Erythroblast (primary cell): Measurements from ENCODE around the gene KRT40.

ENCODE experiments used
- DNase-seq, 2 experiments: peaks; one replicate each; lab custom pipeline; 2025; lab: John Stamatoyannopoulos, UW
- GATA1 ChIP-seq: IDR thresholded peaks from 2 replicates; pipeline ENCODE4 v1.6.1; 2011; ENCODE audit warnings: low read depth, mild to moderate bottlenecking, control low read depth, low read length, moderate library complexity
- POLR2A ChIP-seq: IDR thresholded peaks from 2 replicates; pipeline ENCODE4 v1.6.1; 2011; ENCODE audit warnings: mild to moderate bottlenecking, low read length

KRT40 gene

GRCh38 chr17:40952154-40952553 lies 32.0 kb downstream of the KRT40 start:
- no peak for DNase-seq
- TF ChIP-seq GATA1, result no peak
- no peak for TF ChIP-seq POLR2A

- no peak for TF ChIP-seq GATA1
- no peak for TF ChIP-seq POLR2A
- DNase-seq, result no peak
These were observed 33.0 kb downstream of the KRT40 start for GRCh38 chr17:40951011-40951622.

- no peak for DNase-seq
- TF ChIP-seq POLR2A (no peak), GATA1 (no peak)
These were observed 34.0 kb downstream of the KRT40 start for GRCh38 chr17:40950176-40950575.

- no peak for DNase-seq
- TF ChIP-seq POLR2A (no peak), GATA1 (no peak)
These were observed 34.7 kb downstream of the KRT40 start for GRCh38 chr17:40949418-40949817.

GRCh38 chr17:40947929-40948328 lies 36.2 kb downstream of the KRT40 start:
- no peak for TF ChIP-seq GATA1
- TF ChIP-seq POLR2A, result no peak
- DNase-seq, result no peak

- TF ChIP-seq POLR2A (no peak), GATA1 (no peak)
- no peak for DNase-seq
These were observed 38.7 kb downstream of the KRT40 start for GRCh38 chr17:40945414-40945813.

GRCh38 chr17:40944531-40944930 lies 39.6 kb downstream of the KRT40 start:
- TF ChIP-seq POLR2A, result no peak
- no peak for TF ChIP-seq GATA1
- no peak for DNase-seq

GRCh38 chr17:40942553-40942952 lies 41.6 kb downstream of the KRT40 start:
- no peak for DNase-seq
- TF ChIP-seq GATA1 (no peak), POLR2A (no peak)

- no peak for TF ChIP-seq POLR2A
- TF ChIP-seq GATA1, result no peak
These were observed 43.9 kb downstream of the KRT40 start for GRCh38 chr17:40940266-40940665.

GRCh38 chr17:40938981-40939380 lies 45.1 kb downstream of the KRT40 start:
- TF ChIP-seq GATA1 (no peak), POLR2A (no peak)
- DNase-seq, result no peak

More at GRCh38 chr17:40940266-40940665, 43.9 kb downstream of the KRT40 start:
- no peak for DNase-seq

- no peak for DNase-seq
- TF ChIP-seq POLR2A, result no peak
- no peak for TF ChIP-seq GATA1
These were observed 46.7 kb downstream of the KRT40 start, which contains the start of gene KRT23 for GRCh38 chr17:40937384-40937819. Gene KRT23, minus strand, starts transcription at chr17:40937646. Its CDS starts 1,043 bp downstream, at chr17:40936603.

- no peak for DNase-seq
- TF ChIP-seq POLR2A, result no peak
- no peak for TF ChIP-seq GATA1
These were observed 47.1 kb downstream of the KRT40 start for GRCh38 chr17:40936976-40937375.

GRCh38 chr17:40936437-40936971 lies 47.6 kb downstream of the KRT40 start:
- TF ChIP-seq GATA1 (no peak), POLR2A (no peak)
- no peak for DNase-seq

- DNase-seq, result no peak
- TF ChIP-seq GATA1, result no peak
- TF ChIP-seq POLR2A, result no peak
These were observed 48.5 kb downstream of the KRT40 start for GRCh38 chr17:40935624-40936023.

- TF ChIP-seq GATA1, result no peak
- TF ChIP-seq POLR2A, result no peak
- no peak for DNase-seq
These were observed 51.5 kb downstream of the KRT40 start for GRCh38 chr17:40932608-40933007.

- TF ChIP-seq GATA1 (no peak), POLR2A (no peak)
These were observed 52.8 kb downstream of the KRT40 start for GRCh38 chr17:40931311-40931710.

More at GRCh38 chr17:40931311-40931710, 52.8 kb downstream of the KRT40 start:
- no peak for DNase-seq
